ENCODE measurements around the gene NTM. TPM values are rescaled to one million over a fixed set of nuclear protein-coding genes. Genes with fewer than 3 reads are reported as not detected.

The NTM gene
- total RNA-seq, 2 donors from 2014 or later, result 1.7 to 3.6 TPM

DNA sequence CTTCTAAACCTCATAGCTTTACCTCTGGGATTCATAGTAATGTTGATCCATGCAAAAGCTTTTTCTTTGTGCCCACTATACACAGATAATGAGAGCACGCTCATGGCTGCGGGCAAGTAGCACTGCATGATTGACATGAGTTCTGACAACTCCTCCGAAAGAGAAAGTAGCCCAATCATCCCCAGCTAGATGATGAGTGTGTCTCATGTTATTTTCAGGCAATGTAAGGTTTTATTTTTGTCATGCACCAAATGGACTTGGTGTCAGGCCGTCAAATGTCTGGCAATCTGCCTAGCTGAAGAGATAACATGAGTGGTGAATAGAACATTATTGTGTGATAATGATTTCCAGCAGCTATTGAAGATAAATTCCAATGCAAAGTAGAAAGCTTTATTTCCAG, 662.6 kb downstream of the NTM start:
- DNase-seq, result no peak
- H3K27me3 Mint-ChIP-seq (ENCODE audit: insufficient read depth), result peaks cover 4% of the 10 kb centered on the region
- no peak overlapping the region for H3K9ac ChIP-seq (ENCODE audit: extremely low read depth, low read length, poor library complexity, severe bottlenecking)
- no peaks in the 10 kb centered on the region for H3K36me3 Mint-ChIP-seq (ENCODE audit: low read depth)
- peaks cover 10% of the 10 kb centered on the region for H3K4me1 Mint-ChIP-seq
- no peaks in the 10 kb centered on the region for H3K27me3 ChIP-seq (ENCODE audit: control insufficient read depth, insufficient read depth, low read length, poor library complexity, severe bottlenecking)
- H3K4me3 Mint-ChIP-seq, result no peak overlapping the region
- no peaks in the 10 kb centered on the region for H3K9me3 Mint-ChIP-seq
- H3K36me3 ChIP-seq (ENCODE audit: control insufficient read depth, insufficient read depth, low read length), result no peaks in the 10 kb centered on the region
- TF ChIP-seq, protein P1, sequence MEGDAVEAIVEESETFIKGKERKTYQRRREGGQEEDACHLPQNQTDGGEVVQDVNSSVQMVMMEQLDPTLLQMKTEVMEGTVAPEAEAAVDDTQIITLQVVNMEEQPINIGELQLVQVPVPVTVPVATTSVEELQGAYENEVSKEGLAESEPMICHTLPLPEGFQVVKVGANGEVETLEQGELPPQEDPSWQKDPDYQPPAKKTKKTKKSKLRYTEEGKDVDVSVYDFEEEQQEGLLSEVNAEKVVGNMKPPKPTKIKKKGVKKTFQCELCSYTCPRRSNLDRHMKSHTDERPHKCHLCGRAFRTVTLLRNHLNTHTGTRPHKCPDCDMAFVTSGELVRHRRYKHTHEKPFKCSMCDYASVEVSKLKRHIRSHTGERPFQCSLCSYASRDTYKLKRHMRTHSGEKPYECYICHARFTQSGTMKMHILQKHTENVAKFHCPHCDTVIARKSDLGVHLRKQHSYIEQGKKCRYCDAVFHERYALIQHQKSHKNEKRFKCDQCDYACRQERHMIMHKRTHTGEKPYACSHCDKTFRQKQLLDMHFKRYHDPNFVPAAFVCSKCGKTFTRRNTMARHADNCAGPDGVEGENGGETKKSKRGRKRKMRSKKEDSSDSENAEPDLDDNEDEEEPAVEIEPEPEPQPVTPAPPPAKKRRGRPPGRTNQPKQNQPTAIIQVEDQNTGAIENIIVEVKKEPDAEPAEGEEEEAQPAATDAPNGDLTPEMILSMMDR (conservative IDR thresholded peaks at IDR 0.05), result no peak
- no peak overlapping the region for H3K27ac ChIP-seq (ENCODE audit: low read depth, low read length)
- H3K4me1 ChIP-seq (ENCODE audit: control insufficient read depth, insufficient read depth, low read length), result no peaks in the 10 kb centered on the region
- no peaks in the 10 kb centered on the region for H3K9me3 ChIP-seq (ENCODE audit: control insufficient read depth, low read length)
- no peak overlapping the region for H3K4me3 ChIP-seq (ENCODE audit: low read length)
- no peak overlapping the region for H3K27ac Mint-ChIP-seq
- WGBS, 2 experiments (ENCODE audit: insufficient coverage in 1 of 2, insufficient read length in 1 of 2), result 93 to 94% methylated on average over 4 of the region's 4 CpGs

DNA sequence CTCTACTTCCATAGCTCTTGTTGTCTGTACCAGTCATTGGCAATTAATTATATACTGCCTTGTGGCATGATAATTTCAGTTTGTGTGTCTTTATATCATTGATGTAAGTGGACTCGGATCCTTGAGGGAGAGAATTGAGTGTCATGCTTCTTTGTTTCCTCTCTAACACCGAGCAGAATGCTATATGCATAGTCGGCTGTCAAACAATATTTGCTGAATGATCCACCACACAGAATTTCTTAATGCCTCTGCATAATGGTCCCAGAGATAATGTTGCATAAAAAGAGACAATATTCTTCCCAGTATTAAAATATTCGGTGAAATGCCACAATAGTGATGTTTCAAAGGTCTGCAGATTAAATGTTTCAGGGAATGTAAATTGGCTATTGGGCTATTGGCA, 664.8 kb downstream of the NTM start:
- Histone ChIP-seq H3K27me3 (ENCODE audit: control insufficient read depth, insufficient read depth, low read length, poor library complexity, severe bottlenecking) (no peaks in the 10 kb centered on the region), H3K27ac (ENCODE audit: low read depth, low read length) (no peak overlapping the region), H3K36me3 (ENCODE audit: control insufficient read depth, insufficient read depth, low read length) (no peaks in the 10 kb centered on the region), H3K9ac (ENCODE audit: extremely low read depth, low read length, poor library complexity, severe bottlenecking) (no peak overlapping the region), H3K9me3 (ENCODE audit: control insufficient read depth, low read length) (no peaks in the 10 kb centered on the region), H3K4me1 (ENCODE audit: control insufficient read depth, insufficient read depth, low read length) (no peaks in the 10 kb centered on the region), H3K4me3 (ENCODE audit: low read length) (no peak overlapping the region)
- no peak for DNase-seq
- 91 to 97% methylated on average over 4 of the region's 4 CpGs for WGBS, 2 experiments (ENCODE audit: insufficient coverage in 1 of 2, insufficient read length in 1 of 2)
- Mint-ChIP-seq H3K36me3 (ENCODE audit: low read depth) (no peaks in the 10 kb centered on the region), H3K4me1 (peaks cover 12% of the 10 kb centered on the region), H3K4me3 (no peak overlapping the region), H3K27ac (no peak overlapping the region), H3K9me3 (no peaks in the 10 kb centered on the region), H3K27me3 (ENCODE audit: insufficient read depth) (peaks cover 4% of the 10 kb centered on the region)
- TF ChIP-seq, protein P1 (conservative IDR thresholded peaks at IDR 0.05), result no peak

GRCh38 chr11:132035766-132036165, 665.4 kb downstream of the NTM start:
- Mint-ChIP-seq H3K4me3 (no peak overlapping the region), H3K4me1 (peaks cover 12% of the 10 kb centered on the region), H3K27ac (no peak overlapping the region), H3K36me3 (ENCODE audit: low read depth) (no peaks in the 10 kb centered on the region), H3K9me3 (no peaks in the 10 kb centered on the region), H3K27me3 (ENCODE audit: insufficient read depth) (peaks cover 4% of the 10 kb centered on the region)
- Histone ChIP-seq H3K27ac (ENCODE audit: low read depth, low read length) (no peak overlapping the region), H3K36me3 (ENCODE audit: control insufficient read depth, insufficient read depth, low read length) (no peaks in the 10 kb centered on the region), H3K9ac (ENCODE audit: extremely low read depth, low read length, poor library complexity, severe bottlenecking) (no peak overlapping the region), H3K4me3 (ENCODE audit: low read length) (no peak overlapping the region), H3K9me3 (ENCODE audit: control insufficient read depth, low read length) (no peaks in the 10 kb centered on the region), H3K27me3 (ENCODE audit: control insufficient read depth, insufficient read depth, low read length, poor library complexity, severe bottlenecking) (no peaks in the 10 kb centered on the region), H3K4me1 (ENCODE audit: control insufficient read depth, insufficient read depth, low read length) (no peaks in the 10 kb centered on the region)
- TF ChIP-seq, protein P1 (conservative IDR thresholded peaks at IDR 0.05), result no peak
- DNase-seq, result no peak
- WGBS, 2 experiments (ENCODE audit: insufficient coverage in 1 of 2, insufficient read length in 1 of 2), result 83 to 91% methylated on average over 1 to 4 of the region's 4 CpGs
